Liver (tissue), 9 donors: ENCODE measurements around the gene JTB. TPM values are rescaled to one million over a fixed set of nuclear protein-coding genes. Genes with fewer than 3 reads are reported as not detected.

Experiments
- DNase-seq: peaks from one replicate; pipeline ENCODE4 v3.0.0-alpha.2; 2017; ENCODE audit warnings: low spot score
- H3K27ac ChIP-seq, 2 donors: one replicate each; pipeline ENCODE4 v1.7.0; 2013; ENCODE audit warnings: inconsistent platforms in 2 of 2, low read length in 2 of 2, control low read depth in 1 of 2, low read depth in 1 of 2, mild to moderate bottlenecking in 1 of 2
- H3K27me3 ChIP-seq, 4 donors: one replicate each; pipeline versions ENCODE4 v1.6.1 to v1.7.0; 2013; ENCODE audit warnings: low read length in 3 of 4, inconsistent platforms in 1 of 4, mild to moderate bottlenecking in 1 of 4, moderate library complexity in 1 of 4; ENCODE audit not compliant: control insufficient read depth in 4 of 4, insufficient read depth in 4 of 4
- H3K36me3 ChIP-seq, 4 donors: one replicate each; pipeline versions ENCODE4 v1.6.1 to v1.7.0; 2013; ENCODE audit warnings: low read length in 3 of 4, mild to moderate bottlenecking in 3 of 4, low read depth in 1 of 4, moderate library complexity in 1 of 4; ENCODE audit not compliant: control insufficient read depth in 4 of 4, insufficient read depth in 3 of 4
- H3K4me1 ChIP-seq, 4 donors: one replicate each; pipeline versions ENCODE4 v1.6.1 to v1.7.0; 2013; ENCODE audit warnings: low read length in 3 of 4, mild to moderate bottlenecking in 3 of 4, moderate library complexity in 1 of 4; ENCODE audit not compliant: control insufficient read depth in 4 of 4, insufficient read depth in 4 of 4
- H3K4me3 ChIP-seq, 3 donors: one replicate each; pipeline versions ENCODE4 v1.6.1 to v1.7.0; 2013; ENCODE audit warnings: low read length in 3 of 3, control low read depth in 1 of 3, low read depth in 1 of 3, mild to moderate bottlenecking in 1 of 3
- H3K9ac ChIP-seq, 2 donors: one replicate each; pipeline ENCODE4 v1.7.0; 2013; ENCODE audit warnings: low read length in 2 of 2, mild to moderate bottlenecking in 2 of 2, moderate library complexity in 2 of 2, control low read depth in 1 of 2, low read depth in 1 of 2
- H3K9me3 ChIP-seq, 4 donors: one replicate each; pipeline versions ENCODE4 v1.6.1 to v1.7.0; 2013; ENCODE audit warnings: low read length in 3 of 4; ENCODE audit not compliant: control insufficient read depth in 4 of 4
- EGR1 ChIP-seq, 2 donors: IDR thresholded peaks; 2 replicates each; pipeline ENCODE4 v1.6.1; 2016 to 2018; ENCODE audit warnings: antibody characterized with exemption in 2 of 2, low read depth in 2 of 2
- GABPA ChIP-seq, 2 donors: IDR thresholded peaks in 1 of 2; conservative IDR thresholded peaks in 1 of 2; 2 replicates each; pipeline ENCODE4 v1.6.1; 2016; ENCODE audit warnings: antibody characterized with exemption in 2 of 2, mild to moderate bottlenecking in 1 of 2, moderate library complexity in 1 of 2
- HNF4G ChIP-seq: IDR thresholded peaks from 2 replicates; pipeline ENCODE4 v1.6.1; 2016; ENCODE audit warnings: antibody characterized with exemption
- JUND ChIP-seq, 2 donors: IDR thresholded peaks; 2 replicates each; pipeline ENCODE4 v1.6.1; 2016; ENCODE audit warnings: antibody characterized with exemption in 2 of 2
- NR2F2 ChIP-seq: IDR thresholded peaks from 2 replicates; pipeline ENCODE4 v1.6.1; 2016; ENCODE audit warnings: antibody characterized with exemption
- RXRA ChIP-seq, 2 donors: IDR thresholded peaks; 2 replicates each; pipeline ENCODE4 v1.6.1; 2017 to 2018; ENCODE audit warnings: antibody characterized with exemption in 2 of 2, mild to moderate bottlenecking in 1 of 2
- SP1 ChIP-seq: IDR thresholded peaks from 2 replicates; pipeline ENCODE4 v1.6.1; 2018; ENCODE audit warnings: antibody characterized with exemption, mild to moderate bottlenecking
- TAF1 ChIP-seq: conservative IDR thresholded peaks from 2 replicates; pipeline ENCODE4 v1.6.1; 2016; ENCODE audit warnings: antibody characterized with exemption, mild to moderate bottlenecking
- YY1 ChIP-seq: IDR thresholded peaks from 2 replicates; pipeline ENCODE4 v1.6.1; 2016; ENCODE audit warnings: antibody characterized with exemption, mild to moderate bottlenecking
- WGBS: extraction: QIAGEN DNeasy Blood & Tissue Kit; methylation state at CpG from one replicate; pipeline ENCODE4 v1.1.7; 2013; 5-methylcytosine and 5-hydroxymethylcytosine counted together
- polyA plus RNA-seq, 2 donors: library from polyadenylated mRNA; stranded (reverse) in 1 of 2; unstranded in 1 of 2; fragments of 200-250 nt in 1 of 2; fragments of >200 nt in 1 of 2; fragmentation: Nextera tagmentation in 1 of 2; extraction: Ambion mirVana in 1 of 2; gene quantifications; one replicate each; pipeline versions ENCODE4 v1.2.1 to v1.2.3, GENCODE V29; 2013 to 2015
- total RNA-seq, 2 donors: library from RNA; depleted of rRNA; stranded (reverse); fragments of >200 nt; gene quantifications; one replicate each; pipeline ENCODE4 v1.2.3, GENCODE V29; 2014
- TF ChIP-seq, protein P1 (sequence below): fragments of 150-350 bp; IDR thresholded peaks from 2 replicates; pipeline ENCODE4 v1.5.1; 2017; ENCODE audit warnings: improper control_type of control experiment, low read depth, low read length; ENCODE audit not compliant: missing input control
- TF ChIP-seq, protein P2 (sequence below): IDR thresholded peaks from 2 replicates; pipeline ENCODE4 v1.6.1; 2016; ENCODE audit warnings: antibody characterized with exemption
- TF ChIP-seq, protein P3 (sequence below): IDR thresholded peaks from 2 replicates; pipeline ENCODE4 v1.6.1; 2016; ENCODE audit warnings: antibody characterized with exemption
- donor health status: healthy.
- donor health status: healthy.
- donor health status: healthy.
- donor health status: healthy.
- donor health status: healthy.

The JTB gene
- total and polyA plus RNA-seq, 4 donors = 88.9 to 182 (median 124) TPM

DNA sequence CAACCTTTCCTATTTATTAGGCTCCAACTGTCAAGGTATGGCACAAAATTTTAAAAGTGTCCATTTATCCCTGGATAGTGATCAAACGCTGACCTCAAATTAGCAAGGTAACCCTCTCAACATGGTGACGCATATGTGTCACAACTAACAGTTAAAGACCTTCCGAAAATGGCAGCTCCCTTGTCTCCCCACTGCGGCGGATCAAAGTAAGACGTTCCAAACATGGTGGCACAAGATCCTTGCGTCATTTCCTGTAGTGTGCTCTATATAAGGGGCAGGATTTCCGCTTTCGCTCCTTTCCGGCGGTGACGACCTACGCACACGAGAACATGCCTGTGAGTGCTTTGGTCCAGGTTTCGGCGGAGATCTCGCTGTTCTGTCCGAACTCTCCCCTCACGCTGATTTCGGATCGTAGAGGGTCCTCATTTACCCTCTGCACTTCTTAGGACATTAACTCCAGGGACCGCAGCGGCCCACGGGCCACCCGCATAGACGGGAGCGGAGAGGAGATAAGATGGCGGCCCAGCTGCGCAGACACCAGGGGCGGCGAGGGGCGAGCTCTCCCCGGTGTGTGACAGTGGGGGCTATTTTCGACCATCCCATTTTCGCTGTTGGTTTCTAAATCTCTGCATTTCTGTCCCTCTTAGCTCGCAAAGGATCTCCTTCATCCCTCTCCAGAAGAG, 13.1 kb upstream of the JTB start, which contains the start of gene RPS27 (continued):
- TF ChIP-seq, protein P1, sequence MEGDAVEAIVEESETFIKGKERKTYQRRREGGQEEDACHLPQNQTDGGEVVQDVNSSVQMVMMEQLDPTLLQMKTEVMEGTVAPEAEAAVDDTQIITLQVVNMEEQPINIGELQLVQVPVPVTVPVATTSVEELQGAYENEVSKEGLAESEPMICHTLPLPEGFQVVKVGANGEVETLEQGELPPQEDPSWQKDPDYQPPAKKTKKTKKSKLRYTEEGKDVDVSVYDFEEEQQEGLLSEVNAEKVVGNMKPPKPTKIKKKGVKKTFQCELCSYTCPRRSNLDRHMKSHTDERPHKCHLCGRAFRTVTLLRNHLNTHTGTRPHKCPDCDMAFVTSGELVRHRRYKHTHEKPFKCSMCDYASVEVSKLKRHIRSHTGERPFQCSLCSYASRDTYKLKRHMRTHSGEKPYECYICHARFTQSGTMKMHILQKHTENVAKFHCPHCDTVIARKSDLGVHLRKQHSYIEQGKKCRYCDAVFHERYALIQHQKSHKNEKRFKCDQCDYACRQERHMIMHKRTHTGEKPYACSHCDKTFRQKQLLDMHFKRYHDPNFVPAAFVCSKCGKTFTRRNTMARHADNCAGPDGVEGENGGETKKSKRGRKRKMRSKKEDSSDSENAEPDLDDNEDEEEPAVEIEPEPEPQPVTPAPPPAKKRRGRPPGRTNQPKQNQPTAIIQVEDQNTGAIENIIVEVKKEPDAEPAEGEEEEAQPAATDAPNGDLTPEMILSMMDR = no peak
- TF ChIP-seq RXRA (IDR thresholded peaks at IDR 0.05) (peak; percentile 58 to 72), HNF4G (no peak), SP1 (peak; percentile 83)
- TF ChIP-seq, protein P2, sequence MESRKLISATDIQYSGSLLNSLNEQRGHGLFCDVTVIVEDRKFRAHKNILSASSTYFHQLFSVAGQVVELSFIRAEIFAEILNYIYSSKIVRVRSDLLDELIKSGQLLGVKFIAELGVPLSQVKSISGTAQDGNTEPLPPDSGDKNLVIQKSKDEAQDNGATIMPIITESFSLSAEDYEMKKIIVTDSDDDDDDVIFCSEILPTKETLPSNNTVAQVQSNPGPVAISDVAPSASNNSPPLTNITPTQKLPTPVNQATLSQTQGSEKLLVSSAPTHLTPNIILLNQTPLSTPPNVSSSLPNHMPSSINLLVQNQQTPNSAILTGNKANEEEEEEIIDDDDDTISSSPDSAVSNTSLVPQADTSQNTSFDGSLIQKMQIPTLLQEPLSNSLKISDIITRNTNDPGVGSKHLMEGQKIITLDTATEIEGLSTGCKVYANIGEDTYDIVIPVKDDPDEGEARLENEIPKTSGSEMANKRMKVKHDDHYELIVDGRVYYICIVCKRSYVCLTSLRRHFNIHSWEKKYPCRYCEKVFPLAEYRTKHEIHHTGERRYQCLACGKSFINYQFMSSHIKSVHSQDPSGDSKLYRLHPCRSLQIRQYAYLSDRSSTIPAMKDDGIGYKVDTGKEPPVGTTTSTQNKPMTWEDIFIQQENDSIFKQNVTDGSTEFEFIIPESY = peak; percentile 77

DNA sequence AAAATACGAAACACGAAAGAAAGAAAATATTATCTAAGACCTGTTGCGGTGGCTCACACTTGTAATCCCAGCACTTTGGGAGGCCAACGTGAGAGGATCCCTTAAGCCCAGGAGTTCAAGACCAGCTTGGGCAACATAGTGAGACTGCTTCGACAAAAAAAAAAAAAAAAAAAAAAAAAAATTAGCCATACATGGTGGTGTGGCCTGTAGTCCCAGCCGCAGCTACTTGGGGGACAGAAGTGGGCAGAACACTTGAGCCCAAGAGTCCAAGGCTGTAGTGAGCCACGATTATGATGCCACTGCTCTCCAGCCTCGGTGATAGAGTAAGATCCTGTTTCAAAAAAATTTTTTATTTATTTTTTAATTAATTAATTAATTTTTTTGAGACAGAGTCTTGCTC, 10.1 kb upstream of the JTB start:
- 92% methylated on average over 8 of the region's 8 CpGs for WGBS
- Histone ChIP-seq H3K9me3 (no peaks in the 10 kb centered on the region), H3K4me1 (peaks cover 4 to 28% (median 24%) of the 10 kb centered on the region in 4 donors), H3K36me3 (peaks cover under 1 to 6% (median 4%) of the 10 kb centered on the region in 4 donors), H3K27ac (no peak overlapping the region), H3K4me3 (no peak overlapping the region), H3K27me3 (no peaks in the 10 kb centered on the region), H3K9ac (no peak overlapping the region)
- TF ChIP-seq, protein P1 = no peak
- TF ChIP-seq TAF1 (no peak), EGR1 (IDR thresholded peaks at IDR 0.05; ENCODE audit: low read depth in 2 of 2) (no peak), GABPA (IDR thresholded peaks at IDR 0.05 in 1 of 2, conservative IDR thresholded peaks at IDR 0.05 in 1 of 2) (no peak), NR2F2 (no peak)
- TF ChIP-seq, protein P3, sequence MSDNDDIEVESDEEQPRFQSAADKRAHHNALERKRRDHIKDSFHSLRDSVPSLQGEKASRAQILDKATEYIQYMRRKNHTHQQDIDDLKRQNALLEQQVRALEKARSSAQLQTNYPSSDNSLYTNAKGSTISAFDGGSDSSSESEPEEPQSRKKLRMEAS = no peak
- no peak for DNase-seq

DNA sequence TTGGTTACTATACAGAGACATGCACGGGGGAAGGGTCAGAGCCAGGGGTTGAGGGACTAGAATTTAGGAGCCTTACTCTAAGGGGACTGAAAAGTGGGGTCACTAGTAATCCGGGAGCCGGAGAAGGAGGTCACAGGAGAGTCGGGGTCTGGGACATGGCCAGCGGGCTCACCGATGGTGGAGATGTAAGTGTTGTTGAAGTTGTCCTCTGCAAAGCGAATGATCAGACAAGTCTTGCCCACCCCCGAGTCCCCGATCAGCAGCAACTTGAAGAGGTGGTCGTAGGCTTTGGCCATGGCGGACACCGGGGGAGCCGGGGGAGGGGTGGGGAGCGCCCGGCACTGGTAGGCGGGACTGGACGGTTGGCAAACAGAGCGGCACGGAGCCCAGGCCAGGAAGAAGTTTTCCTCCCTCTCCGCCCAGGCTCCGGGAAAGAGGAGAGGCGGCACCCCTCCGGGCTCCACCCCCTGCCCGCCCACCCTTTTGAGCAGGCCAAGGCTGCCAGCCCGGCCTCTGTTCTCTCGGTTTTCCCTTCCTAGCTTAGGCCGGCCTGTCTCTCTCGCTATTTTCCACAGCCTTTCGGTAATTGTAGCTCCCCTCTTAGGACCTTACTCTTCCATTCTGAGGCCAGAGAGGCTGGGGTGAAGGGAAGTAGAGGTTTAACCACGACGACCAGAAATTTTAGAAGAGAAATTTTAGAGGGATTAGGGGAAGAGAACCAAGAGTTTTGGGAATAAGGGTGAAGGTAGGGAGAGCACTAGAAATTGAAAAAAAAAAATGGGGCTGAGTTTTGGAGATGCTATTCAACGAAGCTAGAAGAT, 8.7 kb upstream of the JTB start, which contains the start of gene RAB13:
Gene RAB13, minus strand, starts transcription at position 399 of the 821 bp plus-strand sequence. Its CDS starts 103 bp downstream, at position 296.
- Histone ChIP-seq H3K27me3 (no peaks in the 10 kb centered on the region), H3K36me3 (peaks cover 0 to 6% (median 3%) of the 10 kb centered on the region in 4 donors), H3K4me1 (peaks cover 4 to 18% (median 12%) of the 10 kb centered on the region in 4 donors), H3K4me3 (peak within 1 kb of the TSS; percentile 56 to 76 (median 64)), H3K27ac (peak within 1 kb of the TSS; percentile 71 to 80), H3K9ac (peak within 1 kb of the TSS; percentile 57 to 88), H3K9me3 (no peaks in the 10 kb centered on the region)
- DNase-seq = peak; percentile 83
- TF ChIP-seq TAF1 (peak; percentile 37), YY1 (peak; percentile 29), JUND (IDR thresholded peaks at IDR 0.05) (no peak)
- 2% methylated on average over 32 of the region's 32 CpGs for WGBS
